K562 (cell line): ENCODE measurements around the gene HPS4. TPM values are rescaled to one million over a fixed set of nuclear protein-coding genes. Genes with fewer than 3 reads are reported as not detected.

Source experiments
- BRD4 ChIP-seq: fragments of 200-600 bp; sonication (generic); IDR thresholded peaks from 2 replicates; pipeline ENCODE4 v1.6.1; 2017; ENCODE audit warnings: inconsistent platforms
- COPS2 ChIP-seq: fragments of 450-650 bp; conservative IDR thresholded peaks from 2 replicates; pipeline ENCODE4 v1.6.1; 2016; ENCODE audit warnings: mild to moderate bottlenecking, moderate library complexity
- DMBX1 ChIP-seq: fragments of 250-450 bp; sonication (Bioruptor Pico); IDR thresholded peaks from 2 replicates; pipeline ENCODE4 v1.8.0; 2022; ENCODE audit warnings: inconsistent platforms, mild to moderate bottlenecking, moderate library complexity, borderline replicate concordance
- ESRRA ChIP-seq: fragments of 450-650 bp; IDR thresholded peaks from 2 replicates; pipeline ENCODE4 v1.6.1; 2014; ENCODE audit warnings: low read depth, mild to moderate bottlenecking, moderate library complexity, borderline replicate concordance
- FOXM1 ChIP-seq, 2 experiments: fragments of 450-650 bp in 1 of 2; sonication (generic) in 1 of 2; formaldehyde crosslinking in 1 of 2; IDR thresholded peaks; 2 replicates each; pipeline versions ENCODE4 v1.6.1 to v1.9.0; 2017 to 2022; ENCODE audit warnings: low read depth in 2 of 2, mild to moderate bottlenecking in 2 of 2, missing genetic modification reagents in 1 of 2, moderate library complexity in 1 of 2
- HCFC1 ChIP-seq: IDR thresholded peaks from 2 replicates; pipeline ENCODE4 v1.6.1; 2012; ENCODE audit warnings: low read depth, low read length, improper control_type of control experiment
- IFI16 ChIP-seq: fragments of 250-450 bp; sonication (Bioruptor Pico); IDR thresholded peaks from 2 replicates; pipeline ENCODE4 v2.1.2; 2022; ENCODE audit warnings: mild to moderate bottlenecking, inconsistent platforms
- POLR2G ChIP-seq: fragments of 200-400 bp; formaldehyde crosslinking; IDR thresholded peaks from 2 replicates; pipeline ENCODE4 v1.6.1; 2017; ENCODE audit warnings: low read depth, mild to moderate bottlenecking, antibody characterized with exemption, low read length, moderate library complexity
- RNF2 ChIP-seq: sonication (generic); IDR thresholded peaks from 2 replicates; pipeline ENCODE4 v1.6.1; 2016
- SPI1 ChIP-seq: IDR thresholded peaks from 2 replicates; pipeline ENCODE4 v1.6.1; 2011; ENCODE audit warnings: low read depth, low read length, control low read depth, borderline replicate concordance
- SRF ChIP-seq, 2 experiments: fragments of 250-450, 450-650 bp in 1 of 2; sonication (Bioruptor Pico) in 1 of 2; sonication (generic) in 1 of 2; formaldehyde crosslinking; IDR thresholded peaks; 2 replicates each; pipeline versions ENCODE4 v1.5.0 to v1.5.1; 2020 to 2022; ENCODE audit warnings: mild to moderate bottlenecking in 1 of 2, missing genetic modification reagents in 1 of 2
- THRAP3 ChIP-seq: fragments of 450-650 bp; IDR thresholded peaks from 2 replicates; pipeline ENCODE4 v1.6.1; 2016; ENCODE audit warnings: mild to moderate bottlenecking, inconsistent platforms, borderline replicate concordance
- ZBTB1 ChIP-seq: sonication (generic); formaldehyde crosslinking; IDR thresholded peaks from 2 replicates; pipeline ENCODE4 v1.8.1; 2023; ENCODE audit warnings: missing genetic modification reagents, low read depth, mild to moderate bottlenecking, borderline replicate concordance
- ZNF239 ChIP-seq: fragments of 250-450 bp; sonication (Bioruptor Pico); IDR thresholded peaks from 2 replicates; pipeline ENCODE4 v1.4.0; 2020; ENCODE audit warnings: mild to moderate bottlenecking
- ZNF695 ChIP-seq: fragments of 450-650 bp; formaldehyde crosslinking; IDR thresholded peaks from 2 replicates; pipeline ENCODE4 v1.4.0; 2020; ENCODE audit warnings: mild to moderate bottlenecking, moderate library complexity
- ZNF785 ChIP-seq: fragments of 250-450 bp; sonication (Bioruptor Pico); IDR thresholded peaks from 2 replicates; pipeline ENCODE4 v1.4.0; 2020; ENCODE audit warnings: mild to moderate bottlenecking
- ZNF830 ChIP-seq: fragments of 250-450 bp; sonication (Bioruptor Pico); IDR thresholded peaks from 2 replicates; pipeline ENCODE4 v1.5.0; 2021; ENCODE audit warnings: mild to moderate bottlenecking
- polyA plus RNA-seq, 8 experiments: library from polyadenylated mRNA; depleted of rRNA in 4 of 8; stranded (reverse) in 5 of 8; unstranded in 3 of 8; fragments of >200 nt; fragmentation: Nextera tagmentation in 2 of 8; fragmentation: Illumina TruSeq in 1 of 8; extraction: Ambion mirVana in 2 of 8; extraction: Trizol in 1 of 8; gene quantifications; 2 replicates each; pipeline versions ENCODE4 v1.2.1 to v1.2.3, GENCODE V29; 2011 to 2014; ENCODE audit warnings: inconsistent platforms in 1 of 8, missing spikeins in 1 of 8
- total RNA-seq, 7 experiments: library from RNA; depleted of rRNA in 6 of 7; stranded (reverse); fragments of >200 nt in 6 of 7; fragmentation: Illumina TruSeq in 2 of 7; extraction: Trizol in 2 of 7; gene quantifications; 2 replicates each; pipeline versions ENCODE4 v1.2.1 to v1.2.3, GENCODE V29; 2011 to 2021; ENCODE audit warnings: low replicate concordance in 1 of 7
- TF ChIP-seq, protein P1 (sequence below), 2 experiments: IDR thresholded peaks; 2 replicates each; pipeline ENCODE4 v1.6.1; 2011; ENCODE audit warnings: borderline replicate concordance in 1 of 2, control low read depth in 1 of 2, low read depth in 1 of 2, low read length in 1 of 2, mild to moderate bottlenecking in 1 of 2, mixed read lengths in 1 of 2, moderate library complexity in 1 of 2; ENCODE audit not compliant: insufficient read depth in 1 of 2, insufficient read length in 1 of 2, poor library complexity in 1 of 2, severe bottlenecking in 1 of 2; ENCODE audit errors: extremely low read depth in 1 of 2
- TF ChIP-seq, protein P2 (sequence below): fragments of 200-800 bp; sonication (Bioruptor generic); IDR thresholded peaks from 2 replicates; pipeline ENCODE4 v1.6.1; 2017; ENCODE audit warnings: missing genetic modification characterization, missing compliant biosample characterization
- TF ChIP-seq, protein P3 (sequence below): fragments of 450-650 bp; formaldehyde crosslinking; IDR thresholded peaks from 2 replicates; pipeline ENCODE4 v1.4.0; 2022; ENCODE audit warnings: missing genetic modification characterization
- TF ChIP-seq, protein P4 (sequence below): sonication (generic); formaldehyde crosslinking; IDR thresholded peaks from 2 replicates; pipeline ENCODE4 v1.5.0; 2020; ENCODE audit warnings: missing genetic modification reagents

The HPS4 gene
- total and polyA plus RNA-seq, 9 of the 15 experiments (the other 6 are each of a cell fraction or from before 2014, with no cell fraction given) = 12.8 to 29.2 (median 25.3) TPM

DNA sequence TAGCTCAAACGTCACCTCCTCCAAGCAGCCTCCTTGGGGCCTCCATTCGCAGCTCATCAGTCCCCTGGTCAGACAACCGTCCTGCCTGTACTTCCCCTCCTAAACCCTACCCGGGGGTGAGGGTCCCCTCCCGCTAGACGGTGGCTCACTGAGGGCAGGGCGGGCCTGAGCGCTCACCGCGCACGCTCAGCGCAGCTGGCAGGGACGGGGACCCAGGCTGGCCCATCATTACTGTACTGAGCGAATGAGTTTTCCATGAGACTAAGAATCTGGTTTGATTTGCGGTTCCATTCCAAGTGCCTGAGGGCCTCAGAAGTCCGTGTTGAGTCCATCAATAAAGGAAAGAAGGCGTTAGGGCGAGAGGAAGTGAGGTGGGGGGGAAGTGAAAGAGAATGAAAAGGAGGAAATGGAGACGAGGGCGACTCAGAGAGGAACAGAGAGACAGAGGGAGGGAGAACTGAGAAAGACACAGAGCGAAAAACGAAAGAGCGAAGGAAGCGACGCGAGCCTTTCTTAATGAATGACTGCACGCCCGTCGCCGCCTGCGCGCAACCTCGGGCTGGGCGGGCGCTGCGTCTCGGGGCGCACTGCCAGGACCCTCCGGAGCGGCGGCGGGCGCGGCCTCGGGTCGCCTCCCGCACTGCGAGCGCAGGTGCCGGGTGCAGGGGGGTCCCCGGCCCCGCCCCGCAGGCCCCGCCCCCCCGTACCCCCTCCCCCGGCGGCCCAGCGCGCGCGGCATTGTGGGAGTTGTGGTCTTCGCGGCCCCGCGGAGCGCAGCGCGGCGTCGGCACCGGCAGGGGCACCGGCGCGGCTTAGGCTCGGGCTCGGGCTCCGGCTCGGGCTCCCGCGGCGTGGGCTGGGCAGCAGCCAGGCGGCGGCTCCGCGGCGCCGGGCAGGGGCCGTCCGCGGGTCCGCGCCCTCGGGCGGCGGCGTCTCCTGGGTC is 54.8 kb downstream of the HPS4 start, which contains the start of gene ASPHD2 (continued):
- no peak for TF ChIP-seq ZBTB1 (CRISPR knock-in tag)
- no peak for TF ChIP-seq ZNF695 (CRISPR knock-in tag)
- TF ChIP-seq DMBX1 = no peak
- peak; percentile 75; the same call in 1 of the 2 replicates for TF ChIP-seq SPI1
- TF ChIP-seq SRF (CRISPR knock-in tag; IDR thresholded peaks at IDR 0.05) = no peak
- no peak for TF ChIP-seq ZNF830 (CRISPR knock-in tag)
- no peak for TF ChIP-seq ZNF239 (CRISPR knock-in tag)
- TF ChIP-seq, protein P1, sequence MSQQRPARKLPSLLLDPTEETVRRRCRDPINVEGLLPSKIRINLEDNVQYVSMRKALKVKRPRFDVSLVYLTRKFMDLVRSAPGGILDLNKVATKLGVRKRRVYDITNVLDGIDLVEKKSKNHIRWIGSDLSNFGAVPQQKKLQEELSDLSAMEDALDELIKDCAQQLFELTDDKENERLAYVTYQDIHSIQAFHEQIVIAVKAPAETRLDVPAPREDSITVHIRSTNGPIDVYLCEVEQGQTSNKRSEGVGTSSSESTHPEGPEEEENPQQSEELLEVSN (IDR thresholded peaks at IDR 0.05; ENCODE audit: borderline replicate concordance in 1 of 2, extremely low read depth in 1 of 2, insufficient read depth in 1 of 2, insufficient read length in 1 of 2, low read depth in 1 of 2, low read length in 1 of 2, poor library complexity in 1 of 2, severe bottlenecking in 1 of 2) = peak in 1 of 2 experiments; percentile 31
- TF ChIP-seq HCFC1 = peak; percentile 71
- TF ChIP-seq RNF2 = no peak
- TF ChIP-seq IFI16 (CRISPR knock-in tag) = no peak
- no peak for TF ChIP-seq BRD4
- TF ChIP-seq, protein P2, sequence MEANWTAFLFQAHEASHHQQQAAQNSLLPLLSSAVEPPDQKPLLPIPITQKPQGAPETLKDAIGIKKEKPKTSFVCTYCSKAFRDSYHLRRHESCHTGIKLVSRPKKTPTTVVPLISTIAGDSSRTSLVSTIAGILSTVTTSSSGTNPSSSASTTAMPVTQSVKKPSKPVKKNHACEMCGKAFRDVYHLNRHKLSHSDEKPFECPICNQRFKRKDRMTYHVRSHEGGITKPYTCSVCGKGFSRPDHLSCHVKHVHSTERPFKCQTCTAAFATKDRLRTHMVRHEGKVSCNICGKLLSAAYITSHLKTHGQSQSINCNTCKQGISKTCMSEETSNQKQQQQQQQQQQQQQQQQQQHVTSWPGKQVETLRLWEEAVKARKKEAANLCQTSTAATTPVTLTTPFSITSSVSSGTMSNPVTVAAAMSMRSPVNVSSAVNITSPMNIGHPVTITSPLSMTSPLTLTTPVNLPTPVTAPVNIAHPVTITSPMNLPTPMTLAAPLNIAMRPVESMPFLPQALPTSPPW (CRISPR knock-in tag) = peak; percentile 95
- TF ChIP-seq ZNF785 (CRISPR knock-in tag) = no peak
- TF ChIP-seq, protein P3, sequence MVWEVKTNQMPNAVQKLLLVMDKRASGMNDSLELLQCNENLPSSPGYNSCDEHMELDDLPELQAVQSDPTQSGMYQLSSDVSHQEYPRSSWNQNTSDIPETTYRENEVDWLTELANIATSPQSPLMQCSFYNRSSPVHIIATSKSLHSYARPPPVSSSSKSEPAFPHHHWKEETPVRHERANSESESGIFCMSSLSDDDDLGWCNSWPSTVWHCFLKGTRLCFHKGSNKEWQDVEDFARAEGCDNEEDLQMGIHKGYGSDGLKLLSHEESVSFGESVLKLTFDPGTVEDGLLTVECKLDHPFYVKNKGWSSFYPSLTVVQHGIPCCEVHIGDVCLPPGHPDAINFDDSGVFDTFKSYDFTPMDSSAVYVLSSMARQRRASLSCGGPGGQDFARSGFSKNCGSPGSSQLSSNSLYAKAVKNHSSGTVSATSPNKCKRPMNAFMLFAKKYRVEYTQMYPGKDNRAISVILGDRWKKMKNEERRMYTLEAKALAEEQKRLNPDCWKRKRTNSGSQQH (CRISPR knock-in tag) = peak; percentile 34; the same call in 1 of the 2 replicates
- TF ChIP-seq, protein P4, sequence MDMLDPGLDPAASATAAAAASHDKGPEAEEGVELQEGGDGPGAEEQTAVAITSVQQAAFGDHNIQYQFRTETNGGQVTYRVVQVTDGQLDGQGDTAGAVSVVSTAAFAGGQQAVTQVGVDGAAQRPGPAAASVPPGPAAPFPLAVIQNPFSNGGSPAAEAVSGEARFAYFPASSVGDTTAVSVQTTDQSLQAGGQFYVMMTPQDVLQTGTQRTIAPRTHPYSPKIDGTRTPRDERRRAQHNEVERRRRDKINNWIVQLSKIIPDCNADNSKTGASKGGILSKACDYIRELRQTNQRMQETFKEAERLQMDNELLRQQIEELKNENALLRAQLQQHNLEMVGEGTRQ = no peak
- TF ChIP-seq POLR2G = peak; percentile 67
- TF ChIP-seq FOXM1 (IDR thresholded peaks at IDR 0.05; ENCODE audit: low read depth) = no peak
- no peak for TF ChIP-seq FOXM1 (CRISPR knock-in tag; IDR thresholded peaks at IDR 0.05; ENCODE audit: low read depth)
- no peak for TF ChIP-seq THRAP3
- TF ChIP-seq ESRRA = no peak
- TF ChIP-seq COPS2 = no peak
- TF ChIP-seq, all 486 proteins: peak for 21
